Neural progenitor cell (in vitro differentiated cells): ENCODE data around the gene ENDOU. TPM values are rescaled to one million over a fixed set of nuclear protein-coding genes. Genes with fewer than 3 reads are reported as not detected.

Source experiments
- DNase-seq: peaks from one replicate; pipeline ENCODE4 v3.0.0-alpha.2; 2016; ENCODE audit warnings: low spot score
- H2AFZ ChIP-seq: fragments of 200-600 bp; sonication (generic); replicated peaks from 2 replicates; pipeline ENCODE4 v1.6.1; 2016; ENCODE audit warnings: antibody characterized with exemption
- H3F3A ChIP-seq: fragments of 200-600 bp; sonication (generic); 2 replicates; pipeline ENCODE4 v1.6.1; 2016; ENCODE audit warnings: antibody characterized with exemption, low read depth
- H3K27ac ChIP-seq: fragments of 200-600 bp; sonication (generic); 2 replicates; pipeline ENCODE4 v1.5.1; 2016; ENCODE audit warnings: mild to moderate bottlenecking
- H3K27me3 ChIP-seq: fragments of 200-600 bp; sonication (generic); 2 replicates; pipeline ENCODE4 v1.6.1; 2016; ENCODE audit warnings: mild to moderate bottlenecking, moderate library complexity
- H3K36me3 ChIP-seq: fragments of 200-600 bp; sonication (generic); 2 replicates; pipeline ENCODE4 v1.5.1; 2016
- H3K4me1 ChIP-seq: fragments of 200-600 bp; sonication (generic); 2 replicates; pipeline ENCODE4 v1.6.1; 2016; ENCODE audit warnings: mixed run types
- H3K4me2 ChIP-seq: fragments of 200-600 bp; sonication (generic); 2 replicates; pipeline ENCODE4 v1.6.1; 2016
- H3K4me3 ChIP-seq: fragments of 200-600 bp; sonication (generic); 2 replicates; pipeline ENCODE4 v1.5.1; 2016
- H3K79me2 ChIP-seq: fragments of 200-600 bp; sonication (generic); 2 replicates; pipeline ENCODE4 v1.6.1; 2016; ENCODE audit warnings: low read depth
- H3K9ac ChIP-seq: fragments of 200-600 bp; sonication (generic); 2 replicates; pipeline ENCODE4 v1.6.1; 2016
- H3K9me3 ChIP-seq: fragments of 200-600 bp; sonication (generic); 2 replicates; pipeline ENCODE4 v1.5.1; 2016; ENCODE audit warnings: low read depth
- H4K20me1 ChIP-seq: fragments of 200-600 bp; sonication (generic); 2 replicates; pipeline ENCODE4 v1.6.1; 2016; ENCODE audit warnings: low read depth
- H3K27ac Mint-ChIP-seq: 3 replicates; pipeline ENCODE4 v1.8.0; 2021; ENCODE audit warnings: mixed read lengths
- H3K27me3 Mint-ChIP-seq: 2 replicates; pipeline ENCODE4 v1.8.0; 2022; ENCODE audit warnings: low read depth, mild to moderate bottlenecking, inconsistent platforms, moderate library complexity, mixed read lengths; ENCODE audit not compliant: insufficient read depth
- H3K36me3 Mint-ChIP-seq: 3 replicates; pipeline ENCODE4 v1.8.0; 2021; ENCODE audit warnings: mixed read lengths
- H3K4me1 Mint-ChIP-seq: 3 replicates; pipeline ENCODE4 v1.8.0; 2021; ENCODE audit warnings: mixed read lengths
- H3K4me3 Mint-ChIP-seq: 3 replicates; pipeline ENCODE4 v1.8.0; 2021; ENCODE audit warnings: mild to moderate bottlenecking, moderate library complexity, mixed read lengths
- H3K9me3 Mint-ChIP-seq: 3 replicates; pipeline ENCODE4 v1.8.0; 2020; ENCODE audit warnings: mixed read lengths
- EZH2 ChIP-seq: fragments of 200-600 bp; sonication (generic); IDR thresholded peaks from 2 replicates; pipeline ENCODE4 v1.6.1; 2017; ENCODE audit warnings: antibody characterized with exemption, mild to moderate bottlenecking, moderate library complexity
- EZH2phosphoT487 ChIP-seq: fragments of 200-600 bp; sonication (generic); IDR thresholded peaks from 2 replicates; pipeline ENCODE4 v1.6.1; 2017; ENCODE audit warnings: antibody characterized with exemption
- total RNA-seq: library from RNA; depleted of rRNA; stranded (reverse); fragments of >200 nt; gene quantifications from 2 replicates; pipeline ENCODE4 v1.2.3, GENCODE V29; 2015; ENCODE audit warnings: low replicate concordance
- TF ChIP-seq, protein P1 (sequence below): fragments of 200-600 bp; sonication (generic); IDR thresholded peaks from 2 replicates; pipeline ENCODE4 v1.5.1; 2017; ENCODE audit warnings: antibody characterized with exemption, mild to moderate bottlenecking

Gene ENDOU
- total RNA-seq, 1 donor from 2014 or later, result not detected

DNA sequence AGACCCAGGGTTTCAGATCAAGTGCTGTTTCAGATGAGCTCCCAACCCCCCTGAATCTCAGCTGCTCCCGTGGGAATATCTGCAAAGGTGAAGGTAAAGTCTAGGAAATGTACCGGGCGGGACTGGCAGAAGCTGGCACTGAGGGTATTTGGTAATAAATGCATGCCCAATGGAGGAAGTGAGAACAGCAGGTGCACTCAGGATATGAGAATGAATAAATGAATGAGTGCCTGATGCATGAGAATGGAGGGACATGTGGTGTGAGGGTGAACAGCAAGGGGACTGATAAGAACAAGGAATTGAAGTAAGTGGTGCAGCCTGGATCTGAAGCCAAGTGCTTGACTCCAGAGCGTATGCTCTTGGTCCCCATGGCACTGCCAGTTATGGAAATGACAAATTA lies 21.8 kb upstream of the ENDOU start:
- Mint-ChIP-seq H3K4me3 (no peak overlapping the region), H3K36me3 (no peaks in the 10 kb centered on the region), H3K27ac (no peak overlapping the region), H3K9me3 (no peaks in the 10 kb centered on the region), H3K27me3 (peaks cover 9% of the 10 kb centered on the region), H3K4me1 (peaks cover 21% of the 10 kb centered on the region)
- no peak overlapping the region for H3K9ac ChIP-seq
- TF ChIP-seq, protein P1, sequence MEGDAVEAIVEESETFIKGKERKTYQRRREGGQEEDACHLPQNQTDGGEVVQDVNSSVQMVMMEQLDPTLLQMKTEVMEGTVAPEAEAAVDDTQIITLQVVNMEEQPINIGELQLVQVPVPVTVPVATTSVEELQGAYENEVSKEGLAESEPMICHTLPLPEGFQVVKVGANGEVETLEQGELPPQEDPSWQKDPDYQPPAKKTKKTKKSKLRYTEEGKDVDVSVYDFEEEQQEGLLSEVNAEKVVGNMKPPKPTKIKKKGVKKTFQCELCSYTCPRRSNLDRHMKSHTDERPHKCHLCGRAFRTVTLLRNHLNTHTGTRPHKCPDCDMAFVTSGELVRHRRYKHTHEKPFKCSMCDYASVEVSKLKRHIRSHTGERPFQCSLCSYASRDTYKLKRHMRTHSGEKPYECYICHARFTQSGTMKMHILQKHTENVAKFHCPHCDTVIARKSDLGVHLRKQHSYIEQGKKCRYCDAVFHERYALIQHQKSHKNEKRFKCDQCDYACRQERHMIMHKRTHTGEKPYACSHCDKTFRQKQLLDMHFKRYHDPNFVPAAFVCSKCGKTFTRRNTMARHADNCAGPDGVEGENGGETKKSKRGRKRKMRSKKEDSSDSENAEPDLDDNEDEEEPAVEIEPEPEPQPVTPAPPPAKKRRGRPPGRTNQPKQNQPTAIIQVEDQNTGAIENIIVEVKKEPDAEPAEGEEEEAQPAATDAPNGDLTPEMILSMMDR, result no peak
- TF ChIP-seq EZH2 (no peak), EZH2phosphoT487 (no peak)
- no peaks in the 10 kb centered on the region for H3K27me3 ChIP-seq
- peaks cover 5% of the 10 kb centered on the region for H3F3A ChIP-seq
- no peak overlapping the region for H3K27ac ChIP-seq
- H3K79me2 ChIP-seq, result no peaks in the 10 kb centered on the region
- no peak overlapping the region for H3K4me2 ChIP-seq
- H3K36me3 ChIP-seq, result no peaks in the 10 kb centered on the region
- no peak overlapping the region for H3K4me3 ChIP-seq
- no peak for DNase-seq
- peaks cover 12% of the 10 kb centered on the region for H3K4me1 ChIP-seq
- no peaks in the 10 kb centered on the region for H4K20me1 ChIP-seq
- no peaks in the 10 kb centered on the region for H3K9me3 ChIP-seq
- H2AFZ ChIP-seq, result no peak overlapping the region

DNA sequence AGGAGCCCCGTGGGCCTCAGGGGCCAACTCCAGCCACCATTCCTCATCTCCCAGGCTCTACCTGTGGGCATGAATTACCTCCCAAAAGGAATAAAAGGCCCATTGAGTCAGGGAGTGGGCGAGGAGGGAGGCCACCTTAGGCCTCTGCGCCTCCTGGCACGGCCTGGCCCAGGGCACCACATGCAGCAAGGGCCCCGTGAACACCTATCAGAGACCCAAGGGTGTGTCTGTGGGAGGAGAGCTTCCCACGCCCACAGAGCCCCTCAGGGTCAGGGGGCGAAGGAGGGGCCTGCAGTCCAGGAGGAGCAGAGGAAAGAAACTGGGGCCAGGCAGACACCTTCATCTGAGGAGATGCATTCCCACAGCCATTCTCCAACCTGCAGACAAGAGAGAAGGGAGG lies 21.2 kb upstream of the ENDOU start:
- no peaks in the 10 kb centered on the region for H3K79me2 ChIP-seq
- Mint-ChIP-seq H3K27me3 (peaks cover 9% of the 10 kb centered on the region), H3K4me3 (no peak overlapping the region), H3K27ac (no peak overlapping the region), H3K4me1 (peaks cover 22% of the 10 kb centered on the region), H3K9me3 (no peaks in the 10 kb centered on the region), H3K36me3 (no peaks in the 10 kb centered on the region)
- H3K27me3 ChIP-seq, result no peaks in the 10 kb centered on the region
- H3K4me1 ChIP-seq, result peaks cover 14% of the 10 kb centered on the region
- no peak overlapping the region for H2AFZ ChIP-seq
- no peak overlapping the region for H3K4me2 ChIP-seq
- TF ChIP-seq EZH2phosphoT487, result no peak
- TF ChIP-seq, protein P1, result no peak
- TF ChIP-seq EZH2, result no peak
- H3K4me3 ChIP-seq, result no peak overlapping the region
- H4K20me1 ChIP-seq, result no peaks in the 10 kb centered on the region
- H3K9me3 ChIP-seq, result no peaks in the 10 kb centered on the region
- no peak overlapping the region for H3K9ac ChIP-seq
- no peak for DNase-seq
- no peaks in the 10 kb centered on the region for H3K36me3 ChIP-seq
- peaks cover 5% of the 10 kb centered on the region for H3F3A ChIP-seq
- no peak overlapping the region for H3K27ac ChIP-seq

DNA sequence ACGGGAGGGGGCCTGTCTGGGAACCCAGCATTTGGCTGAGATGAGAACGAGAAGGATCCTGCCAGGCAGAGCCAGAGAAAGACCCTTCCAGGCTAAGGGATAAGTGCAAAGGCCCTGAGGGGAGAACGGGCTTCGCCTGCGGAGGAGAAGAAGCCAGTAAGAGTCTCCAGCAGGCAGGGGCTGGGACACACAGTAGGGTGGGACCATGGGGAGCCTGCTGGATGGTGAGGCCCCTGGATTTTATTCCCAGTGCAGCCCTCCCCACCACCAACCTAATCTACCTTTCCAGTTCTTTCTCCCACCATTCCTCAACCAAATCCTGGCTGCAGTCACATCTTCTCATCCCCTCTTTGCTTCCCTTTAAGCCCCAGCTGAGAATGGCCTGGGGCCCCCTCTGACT lies 20.8 kb upstream of the ENDOU start:
- H3K9ac ChIP-seq, result no peak overlapping the region
- DNase-seq, result no peak
- no peaks in the 10 kb centered on the region for H3K9me3 ChIP-seq
- H3K4me3 ChIP-seq, result no peak overlapping the region
- peaks cover 26% of the 10 kb centered on the region for H3K4me1 Mint-ChIP-seq
- H3K27me3 Mint-ChIP-seq, result peaks cover 9% of the 10 kb centered on the region
- no peak overlapping the region for H2AFZ ChIP-seq
- H3K36me3 Mint-ChIP-seq, result no peaks in the 10 kb centered on the region
- no peaks in the 10 kb centered on the region for H3K79me2 ChIP-seq
- H3K36me3 ChIP-seq, result no peaks in the 10 kb centered on the region
- peaks cover 19% of the 10 kb centered on the region for H3K4me1 ChIP-seq
- H3F3A ChIP-seq, result peaks cover 5% of the 10 kb centered on the region
- H3K9me3 Mint-ChIP-seq, result no peaks in the 10 kb centered on the region
- H3K27ac Mint-ChIP-seq, result no peak overlapping the region
- H4K20me1 ChIP-seq, result no peaks in the 10 kb centered on the region
- H3K4me2 ChIP-seq, result no peak overlapping the region
- no peak overlapping the region for H3K27ac ChIP-seq
- no peaks in the 10 kb centered on the region for H3K27me3 ChIP-seq
- H3K4me3 Mint-ChIP-seq, result peak overlapping the region; percentile 51
- TF ChIP-seq EZH2 (no peak), EZH2phosphoT487 (no peak)
- TF ChIP-seq, protein P1, result no peak
